Smooth muscle cell of the brain vasculature (primary cell): ENCODE measurements around the gene EFCAB10.
A peak's percentile ranks its signal among the peaks of the same experiment; 100 is the strongest.
"Not testable (repeated sequence)": the region's sequence is repeated elsewhere in the genome, so short reads cannot be mapped to it uniquely, and the experiment has no call there.

Experiments used
- DNase-seq: peaks from one replicate; pipeline ENCODE4 v3.0.0-alpha.2; 2012; ENCODE audit warnings: low read depth, low spot score

The EFCAB10 gene

GRCh38 chr7:105530546-105530945 lies 50.7 kb downstream of the EFCAB10 start:
- no peak for DNase-seq

GRCh38 chr7:105530126-105530525 lies 51.2 kb downstream of the EFCAB10 start:
- DNase-seq, result no peak

- DNase-seq, result not testable (repeated sequence)
These were observed 53.6 kb downstream of the EFCAB10 start for GRCh38 chr7:105527737-105528136.

GRCh38 chr7:105524840-105525239 lies 56.5 kb downstream of the EFCAB10 start:
- no peak for DNase-seq

GRCh38 chr7:105524423-105524822 lies 56.9 kb downstream of the EFCAB10 start:
- not testable (repeated sequence) for DNase-seq

- DNase-seq, result peak; percentile 78
These were observed 59.4 kb downstream of the EFCAB10 start, which contains the start of gene PUS7 for GRCh38 chr7:105521717-105522463. TSS of gene PUS7 (minus strand) at chr7:105522271. CDS start at chr7:105508512, 13,759 bp downstream.

GRCh38 chr7:105521027-105521716 lies 60.1 kb downstream of the EFCAB10 start:
- DNase-seq, result no peak

GRCh38 chr7:105520620-105521019 lies 60.7 kb downstream of the EFCAB10 start:
- not testable (repeated sequence) for DNase-seq

- DNase-seq, result no peak
These were observed 61.9 kb downstream of the EFCAB10 start for GRCh38 chr7:105519353-105519752.

GRCh38 chr7:105515610-105516009 lies 65.7 kb downstream of the EFCAB10 start:
- not testable (repeated sequence) for DNase-seq
